NCI-H1436 treated with DMSO at 0.1 percent for 48 hours (cell line): ENCODE results near the gene TCFL5.

ENCODE experiments used
- DNase-seq: peaks from one replicate; lab custom pipeline; 2025; lab: John Stamatoyannopoulos, UW

TCFL5 gene

DNA sequence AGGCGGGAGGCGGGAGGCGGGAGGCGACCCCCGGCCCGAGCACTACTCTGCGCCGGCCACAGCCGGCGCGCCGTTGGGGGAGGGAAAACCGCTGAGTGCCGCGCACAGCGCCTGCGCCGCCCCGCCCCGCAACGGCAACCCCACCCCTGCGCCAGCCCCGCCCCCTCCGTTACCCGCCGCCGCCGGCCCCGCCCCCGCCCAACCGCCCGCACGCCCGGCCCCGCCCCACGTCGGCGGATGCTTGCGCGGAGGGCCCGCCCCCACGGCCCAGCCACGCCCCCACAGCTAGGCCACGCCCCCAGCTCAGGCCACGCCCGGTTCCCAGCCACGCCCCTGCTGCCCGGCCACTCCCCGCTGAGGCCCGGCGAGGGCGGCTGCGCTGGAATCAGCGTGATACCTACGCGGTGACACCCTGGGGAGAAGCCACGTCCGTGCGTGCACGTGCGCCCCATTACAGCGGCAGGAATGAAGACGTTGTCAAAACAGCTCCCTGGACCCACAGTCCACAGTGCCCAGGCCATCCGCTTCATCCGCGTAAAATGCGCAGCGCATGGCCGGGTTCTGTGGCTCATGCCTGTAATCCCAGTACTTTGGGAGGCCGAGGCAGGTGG, at the start of gene TCFL5:
TCFL5 (minus strand) TSS at position 97 of the 611 bp plus-strand sequence. CDS start 152 bp downstream, outside the sequence.
- DNase-seq = no peak

DNA sequence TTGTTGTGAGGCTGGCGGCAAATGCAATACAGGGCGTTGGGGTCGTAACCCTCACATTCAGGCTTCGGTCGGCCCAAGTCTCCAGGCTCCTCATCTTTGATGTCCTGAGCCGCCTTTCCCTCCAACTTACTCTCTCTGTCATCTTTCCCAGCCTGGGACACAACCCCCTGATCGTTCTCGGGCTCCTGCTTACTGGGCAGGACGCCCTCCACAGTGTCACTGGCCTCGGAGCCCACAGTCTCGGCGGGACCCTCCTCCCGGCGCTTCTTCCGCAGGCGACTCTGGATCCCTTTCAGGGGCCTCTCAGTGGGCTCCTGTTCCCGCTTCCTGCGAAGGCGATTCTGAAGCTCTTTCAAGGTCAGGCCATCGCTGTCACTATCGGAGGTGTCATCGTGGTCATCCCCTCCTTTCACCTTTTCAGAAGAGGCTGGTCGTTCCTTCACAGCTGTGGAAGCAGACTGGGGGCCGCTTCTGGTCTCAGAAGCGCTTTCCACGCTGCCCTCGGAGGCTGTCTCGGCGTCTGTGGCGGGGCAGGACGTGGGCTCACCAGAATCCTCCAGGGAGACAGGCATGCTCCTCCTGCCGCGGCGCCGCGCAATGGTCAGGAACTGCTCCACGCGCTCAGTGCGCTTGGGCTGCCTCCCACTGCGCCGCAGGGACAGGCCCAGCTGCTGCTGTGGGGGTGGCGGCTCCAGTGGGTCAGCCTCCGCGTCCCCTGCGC, 49.3 kb upstream of the TCFL5 start:
- DNase-seq = no peak

DNA sequence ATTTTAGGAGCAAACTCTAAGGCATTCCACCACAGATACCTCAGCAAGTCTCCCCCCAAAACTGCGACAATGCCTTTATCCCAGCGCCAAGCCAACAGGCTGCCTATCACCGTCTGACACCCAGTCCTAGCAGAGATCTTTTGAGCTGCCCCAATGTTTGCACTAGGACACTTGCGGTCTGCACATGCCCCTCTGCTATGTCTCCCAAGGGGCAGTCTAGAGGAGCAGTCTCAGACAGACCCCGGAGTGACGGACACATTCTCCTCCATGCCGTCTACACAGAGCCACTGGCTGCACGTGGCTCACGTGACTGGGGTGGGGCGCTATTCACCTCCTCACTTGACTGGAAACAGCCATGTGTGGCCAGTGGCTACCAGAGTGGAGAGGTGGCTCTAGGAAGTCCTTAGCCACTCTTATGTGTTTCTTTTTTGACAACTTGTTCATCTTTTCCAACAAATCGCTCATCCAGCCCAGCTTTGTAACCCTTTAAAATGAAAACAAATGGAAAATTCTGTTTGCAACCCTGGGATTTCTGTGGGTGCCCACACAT, 48.7 kb upstream of the TCFL5 start:
- no peak for DNase-seq

DNA sequence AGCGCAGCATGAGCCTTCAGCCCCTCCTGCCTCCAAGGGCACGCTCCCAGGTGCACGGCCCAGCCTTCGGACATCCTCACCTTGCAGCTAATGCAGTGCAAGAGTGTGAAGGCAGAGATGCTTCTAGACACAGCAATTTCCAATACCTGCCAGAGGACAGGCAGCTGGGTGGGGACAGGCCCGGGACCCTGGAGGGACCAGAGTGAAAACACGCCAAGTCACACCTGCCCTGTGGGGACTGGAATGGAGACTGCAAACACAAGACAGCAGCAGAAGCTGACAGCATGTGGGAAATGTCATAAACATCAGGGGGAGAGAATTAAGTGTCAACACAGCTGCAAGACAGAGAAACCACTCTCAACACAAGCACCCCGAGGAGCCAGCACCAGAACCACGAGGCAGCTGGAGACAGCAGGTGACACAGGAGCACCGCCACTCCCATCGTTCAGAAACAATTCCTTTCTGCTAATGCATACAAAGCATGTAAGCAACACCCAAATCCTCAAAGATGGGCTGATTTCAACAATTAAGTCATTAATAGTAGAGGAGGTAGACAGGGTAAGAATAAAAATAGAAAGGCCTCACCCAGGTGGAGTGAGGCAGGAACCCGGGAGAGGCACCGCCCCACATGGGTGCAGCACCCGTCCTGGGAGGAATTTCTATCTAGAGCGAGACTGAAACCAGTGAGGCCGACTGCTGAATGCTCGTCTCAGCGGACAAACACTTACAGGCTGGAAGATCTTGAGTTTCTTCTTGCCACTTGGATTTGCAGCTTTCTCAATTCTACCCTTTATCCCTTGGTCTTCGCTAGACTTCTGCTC, 47.6 kb upstream of the TCFL5 start:
- no peak for DNase-seq

DNA sequence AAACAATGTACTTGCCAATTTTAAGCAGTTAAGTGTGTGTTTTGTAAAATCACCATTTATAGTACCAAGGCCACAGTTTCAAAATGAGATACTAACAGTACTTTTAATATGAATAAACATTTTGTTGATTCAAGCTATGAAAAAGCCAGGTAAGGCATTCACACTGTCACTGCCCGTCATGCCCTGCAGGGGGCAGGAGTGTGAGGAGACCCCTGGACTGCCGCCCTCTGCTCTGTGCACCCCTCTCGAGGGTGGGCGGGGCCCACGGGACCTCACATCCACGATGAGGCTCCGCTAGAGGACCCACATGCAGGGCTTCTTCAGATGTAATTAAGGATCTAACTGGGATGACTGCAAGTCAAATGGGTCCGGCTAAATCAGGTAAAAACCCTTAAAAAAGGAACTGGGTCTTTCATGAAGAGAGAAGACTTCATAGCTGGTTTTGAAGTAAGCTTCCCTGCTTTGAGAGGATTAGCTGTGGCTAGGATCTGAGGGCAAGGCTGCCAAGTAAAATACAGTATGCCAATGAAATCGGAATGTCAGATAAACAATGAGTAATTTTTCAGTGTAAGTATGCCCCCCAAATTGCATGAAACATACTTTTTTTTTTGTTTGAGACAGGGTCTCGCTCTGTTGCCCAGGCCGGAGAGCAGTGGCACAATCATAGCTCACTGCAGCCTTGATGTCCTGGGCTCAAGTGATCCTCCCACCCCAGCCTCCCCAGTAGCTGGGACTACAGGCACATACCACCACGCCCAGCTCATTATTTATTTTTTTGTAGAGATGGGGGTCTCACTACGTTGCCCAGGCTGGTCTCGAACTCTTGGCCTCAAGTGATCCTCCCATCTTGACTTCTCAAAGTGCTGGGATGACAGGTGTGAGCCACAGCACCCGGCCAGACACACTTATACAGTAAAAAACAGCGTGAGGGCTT, 46.0 kb upstream of the TCFL5 start:
- DNase-seq = no peak

DNA sequence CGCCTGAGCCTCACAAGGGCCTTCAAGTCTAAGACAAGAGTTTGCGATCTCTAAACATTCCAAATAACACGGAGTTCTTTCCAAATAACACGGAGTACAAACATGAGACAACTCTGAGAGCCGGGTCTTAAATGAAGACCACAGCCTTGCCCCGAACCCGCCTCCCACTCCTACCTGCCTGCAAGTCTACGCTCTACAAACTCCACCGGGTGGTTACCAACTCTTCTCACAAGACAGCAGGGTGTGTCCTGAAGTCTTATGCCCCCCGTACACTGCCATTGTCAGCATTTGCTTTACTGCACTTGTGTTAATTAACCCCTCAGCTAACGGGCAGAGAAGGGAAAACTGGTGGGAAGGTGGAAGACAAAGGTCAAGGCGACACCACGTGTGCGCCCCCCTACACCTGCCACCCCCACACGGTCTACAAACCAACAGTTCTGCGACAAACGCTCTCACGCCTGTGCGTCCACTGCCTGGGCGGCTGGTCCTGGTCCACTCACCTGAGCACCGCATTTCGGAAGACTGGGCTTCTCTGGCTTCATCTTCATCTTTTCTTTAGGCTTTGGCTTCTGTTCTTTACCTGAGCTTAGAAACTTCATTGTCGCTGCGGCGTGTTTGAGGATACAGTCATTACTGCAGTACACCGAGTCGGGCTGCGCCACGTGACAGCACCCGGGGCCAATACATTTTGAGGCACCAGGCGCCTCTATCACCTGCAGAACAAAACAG, 45.2 kb upstream of the TCFL5 start:
- no peak for DNase-seq

DNA sequence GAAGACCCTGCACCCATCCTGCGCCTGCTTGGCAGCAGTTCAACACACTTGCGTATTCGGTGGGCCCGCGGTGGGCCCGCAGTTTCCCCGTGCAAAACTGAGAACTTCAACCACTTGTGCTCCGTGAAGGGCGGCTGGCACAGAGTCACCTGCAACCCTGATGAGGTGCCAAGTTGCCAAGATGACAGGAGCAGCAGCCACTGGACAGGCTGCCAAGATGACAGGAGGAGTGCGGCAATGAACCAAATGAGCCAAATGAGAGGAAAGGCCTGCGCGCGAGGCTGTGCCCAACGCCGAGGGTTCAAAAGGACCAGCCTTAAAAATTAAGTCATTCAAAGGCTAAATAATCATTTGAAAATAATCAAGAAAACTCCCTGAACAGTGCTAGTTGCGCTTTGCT, 44.6 kb upstream of the TCFL5 start:
- no peak for DNase-seq

DNA sequence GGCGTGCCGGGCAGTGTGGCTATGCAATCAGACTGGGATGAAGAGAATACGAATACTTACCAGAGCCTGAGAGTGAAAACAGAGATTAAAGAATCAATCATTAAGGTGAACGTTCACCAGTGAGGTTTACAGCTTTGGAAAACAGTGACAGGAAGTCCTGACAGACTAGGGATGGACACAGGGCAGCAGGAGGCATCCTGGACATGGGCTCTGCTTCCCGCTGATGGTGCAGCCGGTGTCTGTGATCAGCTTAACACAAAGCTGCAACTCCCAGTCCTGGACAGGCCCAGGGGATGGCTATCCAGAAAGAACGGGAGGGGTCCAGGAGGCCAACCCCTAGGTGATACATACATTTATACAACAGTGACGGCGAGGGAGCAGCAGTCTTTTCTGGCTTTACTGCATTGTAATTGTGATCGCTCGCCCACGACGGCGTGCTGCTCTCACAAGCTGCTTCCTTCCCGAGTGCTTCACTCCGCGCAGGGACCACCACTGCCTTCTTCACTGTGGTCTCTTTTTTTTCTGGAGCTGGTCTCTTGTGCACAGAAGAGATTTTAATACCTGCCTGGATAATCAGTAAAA, 44.0 kb upstream of the TCFL5 start:
- no peak for DNase-seq

DNA sequence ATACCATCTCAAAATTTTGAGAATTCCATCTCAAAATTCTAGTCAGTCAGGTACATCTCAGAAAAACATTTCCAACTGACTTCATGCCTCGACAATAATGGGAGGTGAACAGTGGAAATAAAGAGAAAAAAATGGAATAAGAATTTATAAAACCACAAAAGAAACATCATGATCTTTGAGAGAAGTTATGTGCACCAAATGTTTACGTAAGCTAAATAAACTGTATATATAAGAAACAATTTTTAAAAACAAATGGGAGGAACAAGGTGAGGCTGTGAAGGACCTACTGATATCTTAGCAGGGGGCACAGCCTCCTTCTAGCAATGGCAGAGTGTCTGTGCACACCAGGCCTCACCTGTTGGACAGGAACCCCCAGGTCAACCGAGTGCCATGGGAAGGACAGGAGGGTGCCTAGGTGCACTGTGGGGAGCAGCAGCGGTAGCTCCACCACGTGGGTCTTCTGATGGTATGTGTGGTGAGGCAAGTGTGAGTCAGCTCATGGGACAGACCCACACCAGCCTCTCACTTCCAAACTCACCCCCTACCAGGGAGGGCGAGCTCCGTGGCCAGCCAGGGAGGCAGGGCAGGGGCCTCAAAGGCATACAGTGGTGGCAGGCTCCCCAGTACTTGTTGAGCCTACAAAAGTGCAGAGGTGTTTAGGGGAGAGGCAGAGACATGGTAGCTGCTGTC, 41.4 kb upstream of the TCFL5 start:
- no peak for DNase-seq

DNA sequence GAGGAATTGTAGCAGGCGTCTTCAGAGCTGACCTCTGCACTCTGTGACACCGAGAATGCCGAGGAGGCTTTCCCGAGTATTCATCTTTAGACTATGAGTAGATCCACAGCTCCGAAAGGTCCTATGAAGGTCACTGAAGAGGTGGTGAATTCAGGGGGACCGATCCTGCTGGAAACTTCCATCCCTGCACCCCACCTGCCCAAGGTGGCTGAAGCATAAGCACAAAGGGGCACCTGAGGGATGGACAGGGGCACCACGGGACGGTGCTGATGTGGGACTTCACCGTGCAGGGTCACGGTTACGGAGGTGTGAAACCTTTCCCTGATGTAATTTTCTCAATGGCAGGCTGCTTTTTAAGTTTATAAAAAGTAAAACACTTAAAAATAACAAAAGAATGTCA, 40.3 kb upstream of the TCFL5 start:
- no peak for DNase-seq

DNA sequence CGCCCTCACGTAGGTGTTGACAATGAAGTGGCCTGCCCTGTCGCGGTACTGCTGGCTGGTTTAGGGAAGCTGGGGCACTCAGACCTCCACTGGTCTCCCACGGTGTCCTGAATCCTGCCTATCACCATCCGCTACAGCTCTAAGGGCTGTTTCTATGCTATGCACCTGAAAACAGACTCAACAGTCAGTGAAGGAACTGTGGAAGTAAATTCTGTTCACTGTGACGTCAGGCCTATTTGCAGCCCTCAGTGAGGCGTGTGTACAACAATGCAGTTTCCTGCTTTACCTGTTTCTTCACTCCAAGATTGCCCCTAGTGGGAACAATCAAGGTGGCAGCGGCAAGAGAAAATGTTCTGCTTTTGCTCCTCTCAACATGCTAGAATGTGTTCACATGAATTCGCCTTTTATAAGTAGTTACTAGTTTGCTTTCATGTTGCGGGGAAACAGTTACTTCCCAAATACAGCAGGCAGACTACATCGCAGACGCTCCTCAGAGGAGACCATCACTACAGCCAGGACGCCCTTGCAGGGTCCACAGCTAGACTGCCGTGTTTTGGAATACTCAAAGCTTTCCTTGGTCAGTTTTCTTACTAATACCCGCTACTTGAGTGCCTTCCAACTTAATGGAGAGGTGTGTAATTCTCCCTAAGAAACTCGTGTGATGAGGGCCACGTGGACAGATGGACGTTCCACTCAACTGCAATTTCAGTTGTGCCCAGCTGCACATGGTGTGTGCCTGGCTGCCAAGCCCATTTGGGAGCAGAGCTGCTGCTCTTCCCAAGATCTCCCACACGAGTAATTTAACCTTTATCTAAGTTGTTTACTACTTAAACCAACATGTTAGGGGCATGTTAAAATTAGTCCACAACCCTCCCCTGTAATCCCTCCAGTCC, 39.3 kb upstream of the TCFL5 start:
- DNase-seq = no peak

DNA sequence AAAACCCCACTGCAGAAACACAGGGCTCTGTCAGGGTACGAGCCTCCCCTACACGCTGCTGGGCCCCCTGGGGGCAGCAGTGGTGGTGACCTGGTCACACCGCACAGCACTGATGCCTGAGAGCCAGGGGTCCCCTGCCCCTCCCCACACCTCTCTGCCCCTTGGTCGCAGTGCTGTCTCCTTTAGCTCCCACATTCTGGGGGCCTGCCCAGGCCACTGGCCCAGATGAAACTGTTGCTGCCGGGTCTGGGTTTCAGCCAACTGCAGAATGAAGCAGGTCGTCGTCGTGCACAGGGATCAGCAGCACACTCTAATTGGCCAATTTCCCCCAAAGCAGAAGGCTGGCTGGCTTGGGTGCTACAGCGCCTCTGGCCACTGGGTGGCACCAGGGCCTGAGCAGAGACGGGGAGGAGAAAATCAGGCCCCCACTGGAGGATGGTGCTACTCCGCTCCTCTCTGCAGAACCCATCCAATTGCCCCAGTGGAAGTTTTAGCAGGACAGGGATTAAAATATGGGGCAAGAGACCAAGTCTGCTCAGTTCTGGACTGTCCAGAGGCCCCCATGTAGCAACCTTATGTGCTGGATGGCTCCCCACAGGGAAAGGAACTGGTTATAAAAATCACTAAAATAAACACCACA, 38.5 kb upstream of the TCFL5 start:
- peak; percentile 20 for DNase-seq

DNA sequence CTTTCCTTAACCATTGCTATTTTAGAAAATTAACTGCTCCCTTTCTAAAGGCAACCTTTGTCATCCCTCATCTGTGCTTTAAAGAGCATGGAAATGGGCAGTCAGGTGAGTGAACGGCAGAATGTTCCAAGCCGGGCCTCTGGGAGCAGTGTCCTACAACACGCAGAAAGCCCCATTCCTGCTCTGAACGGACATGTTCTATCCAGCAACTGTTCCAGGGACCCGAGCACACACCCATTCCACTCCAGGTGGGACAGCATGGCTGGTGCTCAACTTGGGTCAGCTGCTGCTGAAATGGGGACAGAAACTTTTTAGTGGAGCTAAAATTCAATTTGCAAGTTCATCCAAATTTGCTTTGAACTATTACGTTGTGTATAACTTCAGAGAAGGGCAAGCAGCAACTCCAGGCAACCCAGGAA, 38.0 kb upstream of the TCFL5 start:
- DNase-seq = no peak

DNA sequence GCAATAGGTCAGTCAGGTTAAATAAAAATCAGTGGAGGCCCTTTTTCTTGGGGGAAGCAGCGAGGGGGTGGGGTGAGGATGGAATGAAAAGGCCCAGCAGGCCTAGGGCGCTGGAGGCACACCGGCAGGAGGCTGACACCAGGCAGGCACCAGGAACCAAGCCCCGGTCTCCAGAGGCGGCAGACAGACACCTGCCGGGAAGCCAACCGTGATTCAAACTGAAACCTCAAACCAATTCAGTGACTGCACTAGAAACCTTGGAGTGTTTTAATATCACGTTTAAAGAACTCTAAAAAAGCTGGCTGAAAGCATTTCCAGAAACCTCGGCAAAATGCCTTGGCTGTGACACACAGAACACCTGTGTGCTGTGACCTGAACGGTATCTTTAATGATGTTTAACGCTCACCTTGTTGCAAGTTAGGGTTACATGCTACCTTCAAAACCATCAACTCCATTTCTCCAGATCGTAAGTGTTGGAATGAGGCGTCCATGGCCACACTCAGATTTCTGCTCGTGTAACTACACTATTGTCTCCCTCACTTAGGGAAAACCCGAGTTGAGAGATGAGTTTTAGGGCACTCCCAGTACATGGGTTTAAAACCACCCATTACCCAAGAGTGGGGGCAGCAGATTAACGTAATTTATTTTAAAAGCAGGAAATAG, 37.5 kb upstream of the TCFL5 start:
- DNase-seq = no peak

DNA sequence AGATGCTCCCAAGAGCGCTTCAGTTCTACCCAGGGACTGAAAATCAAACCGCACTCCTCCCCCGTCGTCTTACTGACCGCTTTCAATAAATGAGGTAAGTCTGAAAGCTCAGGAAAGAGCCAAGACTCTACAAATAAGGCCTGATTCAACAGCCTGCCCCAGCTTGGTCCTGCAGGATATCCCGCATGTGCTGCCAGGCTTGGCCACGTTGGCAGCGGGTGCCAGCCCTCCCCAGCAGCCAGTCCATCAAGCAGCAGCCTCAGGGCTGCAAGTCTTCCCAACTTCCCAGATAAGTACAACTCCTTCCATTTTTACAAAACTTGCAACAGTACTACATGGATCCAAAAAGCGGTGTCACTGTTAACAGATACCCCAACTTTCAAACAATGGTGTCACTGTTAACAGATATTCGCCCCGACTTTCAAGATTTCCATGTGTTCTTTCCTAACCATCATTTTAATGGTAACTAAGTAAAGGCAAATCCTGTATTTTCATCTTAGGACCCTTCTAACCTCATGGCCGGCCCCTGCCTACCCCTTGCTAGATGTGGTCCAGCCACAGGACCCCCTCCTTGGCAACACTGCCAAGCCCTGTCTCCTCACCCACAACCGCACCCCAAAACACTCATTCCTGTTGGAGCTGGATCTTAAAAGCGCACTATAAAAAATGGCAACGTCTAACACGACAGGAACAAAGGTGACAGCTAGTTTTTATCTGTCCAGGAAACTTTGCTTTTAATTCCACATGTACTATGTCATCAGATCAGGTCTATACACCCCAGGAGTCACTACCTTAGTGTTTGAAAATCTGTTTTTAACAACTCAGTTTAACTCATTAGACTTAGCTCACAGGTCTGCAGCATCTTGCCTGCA, 36.7 kb upstream of the TCFL5 start:
- DNase-seq = no peak

DNA sequence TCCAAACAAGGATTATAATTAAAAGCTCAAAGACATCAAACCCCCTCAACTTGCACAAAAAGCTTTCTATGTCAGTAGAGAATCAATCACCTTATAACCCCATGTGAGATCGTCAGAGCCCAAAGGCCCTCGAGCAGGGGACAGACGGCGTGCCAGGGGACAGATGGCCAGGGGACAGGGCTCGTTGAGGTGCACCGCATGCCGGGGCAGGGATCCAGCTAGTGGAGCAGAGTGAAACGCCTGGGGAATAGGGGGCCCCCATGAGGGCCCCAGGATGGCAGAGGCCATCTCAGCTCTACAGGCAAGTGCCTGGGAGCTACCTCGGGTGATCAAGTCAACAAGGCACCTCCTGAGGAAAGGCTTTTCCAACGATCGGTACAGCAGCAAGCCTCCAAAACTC, 36.0 kb upstream of the TCFL5 start:
- no peak for DNase-seq

DNA sequence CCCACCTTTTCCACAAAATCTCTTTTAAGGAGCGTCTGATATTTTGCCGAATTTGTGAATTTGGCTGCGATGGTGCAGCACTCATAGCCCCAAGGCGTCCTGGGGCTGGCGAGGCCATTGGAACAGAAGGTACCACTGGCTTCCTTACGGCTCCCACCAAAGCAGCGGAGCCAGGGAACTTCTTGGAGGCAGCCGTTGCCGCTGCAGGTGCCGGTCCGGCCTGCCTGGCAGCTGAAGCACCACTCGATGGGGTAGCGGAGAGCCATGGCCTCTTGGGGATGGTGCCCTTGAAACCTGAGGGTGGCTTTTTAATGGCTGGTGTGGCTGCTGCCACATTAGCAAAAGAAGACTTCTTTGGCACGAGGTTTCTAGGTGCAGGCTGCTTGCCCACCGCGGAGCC, 34.9 kb upstream of the TCFL5 start:
- DNase-seq = no peak
